Stimulated activated CD8-positive, alpha-beta memory T cell treated with anti-CD3 and anti-CD28 coated beads, Interleukin-12 subunit alpha, Interleukin-12 subunit beta, amount 100 ng/mL, for 4 hours (primary cell): Measurements from ENCODE around the gene MAP3K13.
A peak's percentile ranks its signal among the peaks of the same experiment; 100 is the strongest.
"Not testable (repeated sequence)": the region's sequence is repeated elsewhere in the genome, so short reads cannot be mapped to it uniquely, and the experiment has no call there.

ENCODE experiments used
- DNase-seq: peaks from one replicate; pipeline ENCODE4 v3.0.0-alpha.2; 2020; ENCODE audit warnings: low read depth

MAP3K13 gene

DNA sequence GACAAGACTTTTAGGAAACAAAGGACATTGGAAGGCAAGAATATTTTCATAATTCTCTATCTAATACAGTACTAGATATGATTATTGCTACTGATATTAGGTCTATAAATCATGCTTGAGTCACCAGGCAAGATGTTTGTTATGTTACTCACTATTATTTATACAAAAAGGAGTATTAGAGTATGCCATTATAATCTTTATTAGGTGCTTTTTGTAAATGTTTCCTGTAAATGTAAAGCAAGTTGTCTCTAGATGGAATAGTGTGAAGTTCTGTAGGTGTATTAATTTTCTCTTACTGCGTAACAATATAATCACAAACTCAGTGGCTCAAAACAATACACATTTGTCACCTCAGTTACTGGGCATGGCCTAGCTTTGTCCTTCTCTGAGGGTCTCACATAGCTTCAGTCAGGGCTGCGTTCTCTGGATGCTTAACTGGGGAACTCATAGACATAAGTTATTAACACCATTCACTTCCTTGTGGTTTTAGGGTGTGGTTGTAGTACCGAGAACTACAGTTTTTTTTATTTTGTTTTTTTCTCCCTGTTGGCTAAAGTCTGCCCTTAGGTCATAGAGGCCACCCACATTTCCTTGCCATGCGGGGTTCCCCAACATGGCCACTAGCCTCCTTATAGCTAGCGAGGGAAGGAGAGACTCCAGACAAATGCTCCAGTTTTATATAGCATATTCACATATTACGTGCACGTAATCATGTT is 20.3 kb upstream of the MAP3K13 start:
- no peak for DNase-seq

DNA sequence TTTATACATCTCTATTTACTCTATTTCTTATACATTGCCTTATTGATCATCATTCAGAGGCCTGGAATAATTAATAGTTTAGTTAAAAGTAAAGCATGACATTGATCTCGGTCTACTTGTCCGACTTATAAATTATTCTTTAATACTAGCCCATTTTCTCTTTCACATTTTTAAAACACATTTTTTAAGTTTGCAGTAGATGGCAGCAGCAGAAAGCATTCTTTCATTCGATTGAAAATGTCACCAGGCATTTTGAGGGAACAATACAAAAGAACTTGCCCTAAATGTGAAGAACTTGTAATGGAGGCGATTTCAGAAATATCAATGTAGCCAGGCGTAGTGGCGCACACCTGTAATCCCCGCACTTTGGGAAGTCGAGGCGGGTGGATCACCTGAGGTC is 15.5 kb upstream of the MAP3K13 start:
- DNase-seq, result no peak

DNA sequence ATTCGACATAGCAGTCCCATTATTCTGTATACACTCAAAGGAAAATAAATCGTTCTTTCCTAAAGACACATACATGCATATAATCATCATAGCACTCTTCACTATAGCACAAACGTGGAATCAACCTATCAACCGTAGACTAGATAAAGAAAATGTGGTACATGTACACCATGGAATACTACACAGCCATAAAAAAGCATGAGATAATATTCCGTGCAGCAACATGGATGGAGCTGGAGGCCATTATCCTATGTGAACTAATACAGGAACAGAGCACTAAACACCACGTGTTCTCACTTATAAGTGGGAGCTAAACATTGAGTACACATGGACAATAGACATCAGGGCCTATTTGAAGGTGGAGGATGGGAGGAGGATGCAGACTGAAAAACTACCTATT is 12.1 kb upstream of the MAP3K13 start:
- no peak for DNase-seq

DNA sequence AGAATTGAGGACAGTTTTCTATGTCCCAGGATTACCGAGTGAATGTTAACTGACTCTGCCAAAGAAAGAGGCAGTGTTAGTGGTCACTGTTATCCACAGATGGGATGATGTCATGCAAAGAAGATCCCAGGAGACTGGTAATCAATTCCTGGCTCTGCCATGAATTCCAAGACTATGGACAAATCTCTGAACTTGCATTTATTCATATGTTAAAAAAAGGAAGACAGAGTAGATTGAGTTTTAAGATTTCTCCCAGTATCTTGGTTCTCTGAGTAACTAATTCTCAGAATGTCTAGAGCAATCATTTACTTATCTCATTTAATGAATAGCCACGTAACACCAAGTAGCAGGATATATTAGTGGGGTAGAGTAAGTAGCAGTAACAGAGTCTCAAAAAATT is 11.5 kb upstream of the MAP3K13 start:
- DNase-seq, result no peak

DNA sequence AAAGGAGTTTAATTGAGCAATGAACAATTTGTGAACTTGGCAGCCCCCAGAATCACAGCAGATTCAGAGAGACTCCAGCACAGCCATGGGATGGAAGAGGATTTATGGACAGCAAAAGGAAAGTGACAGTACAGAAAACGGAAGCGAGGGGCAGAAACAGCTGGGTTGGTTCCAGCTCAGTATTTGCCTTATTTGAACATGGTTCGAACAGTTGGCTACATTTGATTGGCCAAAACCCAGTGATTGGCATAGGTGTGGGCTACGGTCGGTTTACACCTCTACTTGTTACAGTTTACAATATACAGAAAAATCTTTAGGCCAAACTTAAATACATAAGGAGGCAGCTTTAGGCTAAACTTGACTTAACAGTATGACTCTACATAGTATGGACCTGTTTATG is 9.7 kb upstream of the MAP3K13 start:
- DNase-seq, result no peak

DNA sequence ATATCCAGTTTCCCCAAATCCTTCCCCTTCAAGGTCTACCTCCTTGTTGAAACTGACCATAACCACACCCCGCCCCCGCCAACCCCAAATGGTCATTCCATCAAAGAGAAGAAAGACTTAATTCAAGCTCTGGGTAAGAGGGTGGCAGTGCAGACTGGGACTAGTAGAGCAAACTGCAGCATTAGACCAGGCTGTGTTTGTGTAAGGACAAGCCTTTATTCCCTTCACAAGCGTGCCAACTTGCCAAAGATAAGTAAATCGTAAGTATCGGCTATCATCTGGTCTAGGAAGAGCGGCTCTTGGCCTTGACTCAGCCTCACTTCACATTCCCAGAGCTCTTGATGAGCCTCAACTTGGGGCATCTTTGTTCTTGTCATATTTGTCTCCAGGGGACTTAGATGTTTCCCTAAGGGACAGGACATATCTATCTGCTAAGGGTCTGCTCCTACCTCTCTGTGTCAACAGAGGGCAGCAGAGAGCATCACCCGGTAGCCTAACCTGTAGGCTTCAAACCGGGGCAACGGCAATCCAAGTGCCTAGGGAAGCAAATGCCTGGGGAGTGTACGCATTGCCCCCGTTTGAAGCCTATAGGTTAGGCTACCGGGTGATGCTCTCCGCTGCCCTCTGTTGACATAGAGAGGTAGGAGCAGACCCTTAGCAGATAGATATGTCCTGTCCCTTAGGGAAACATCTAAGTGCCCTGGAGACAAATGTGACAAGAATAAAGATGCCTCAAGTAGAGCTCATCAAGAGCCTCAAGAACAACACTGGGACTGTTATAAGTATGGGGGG is 8.9 kb upstream of the MAP3K13 start:
- DNase-seq, result peak; percentile 17

DNA sequence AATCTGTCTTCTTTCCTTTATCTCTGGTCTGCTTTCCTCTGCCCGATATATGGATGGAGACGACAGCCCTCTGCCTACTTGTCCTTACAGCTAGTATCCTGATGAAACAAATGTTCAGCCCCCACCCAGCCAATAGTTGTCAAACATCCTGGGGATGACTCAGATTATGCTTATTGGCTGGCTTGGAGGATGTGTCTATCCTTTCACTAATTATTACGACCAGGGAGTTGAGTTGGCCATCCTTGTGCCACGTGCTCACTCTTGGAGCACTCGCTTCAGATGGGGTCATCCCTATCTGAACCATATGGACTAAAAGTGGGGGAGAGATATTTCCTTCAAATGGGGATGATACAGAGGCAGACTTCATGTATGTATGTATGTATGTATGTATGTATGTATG is 6.4 kb upstream of the MAP3K13 start:
- no peak for DNase-seq

DNA sequence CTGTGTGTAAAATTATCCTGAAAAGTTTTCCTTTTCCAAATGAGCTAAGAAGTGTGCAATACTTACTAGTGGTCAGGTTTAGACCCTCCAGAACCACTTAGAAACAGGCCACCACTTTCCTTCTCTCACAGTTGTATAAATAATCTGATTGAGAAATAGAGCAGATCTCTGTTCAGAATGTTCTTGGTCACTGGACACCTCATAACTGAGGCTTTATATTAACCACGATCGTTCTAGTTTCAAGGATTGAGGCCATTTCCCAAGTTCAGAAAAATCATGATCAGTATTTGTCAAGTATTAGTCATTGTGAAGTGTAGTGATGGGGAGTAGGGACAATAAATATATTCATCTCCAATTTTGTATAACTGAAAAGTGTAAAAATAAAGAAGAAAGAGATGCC is 1.0 kb upstream of the MAP3K13 start:
- DNase-seq, result no peak

DNA sequence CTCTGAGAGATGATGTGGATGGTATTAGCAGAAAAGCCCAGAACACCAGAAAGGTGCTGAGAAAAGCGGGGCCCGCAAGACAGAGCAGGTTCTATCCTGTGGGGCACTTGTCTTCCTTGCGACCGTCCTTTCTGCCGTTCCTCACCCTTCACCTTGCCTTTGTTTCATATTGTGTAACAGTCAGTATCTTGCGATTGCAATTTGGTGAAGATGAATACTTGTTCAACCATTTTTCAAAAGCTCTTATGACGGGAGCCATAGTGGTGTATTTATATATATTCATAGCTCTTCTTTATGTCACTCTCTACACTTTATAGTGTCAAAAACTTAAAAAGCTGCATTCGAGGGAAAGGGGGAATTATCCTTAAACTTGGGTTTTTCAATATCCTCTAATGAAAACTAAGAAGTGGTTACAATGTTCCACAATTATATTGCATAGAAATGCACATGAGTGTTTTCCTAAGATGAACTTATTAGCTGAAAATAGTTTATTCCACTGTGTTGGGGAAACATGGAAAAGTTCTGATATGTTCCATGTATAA is 797 bp downstream of the MAP3K13 start:
- no peak for DNase-seq

DNA sequence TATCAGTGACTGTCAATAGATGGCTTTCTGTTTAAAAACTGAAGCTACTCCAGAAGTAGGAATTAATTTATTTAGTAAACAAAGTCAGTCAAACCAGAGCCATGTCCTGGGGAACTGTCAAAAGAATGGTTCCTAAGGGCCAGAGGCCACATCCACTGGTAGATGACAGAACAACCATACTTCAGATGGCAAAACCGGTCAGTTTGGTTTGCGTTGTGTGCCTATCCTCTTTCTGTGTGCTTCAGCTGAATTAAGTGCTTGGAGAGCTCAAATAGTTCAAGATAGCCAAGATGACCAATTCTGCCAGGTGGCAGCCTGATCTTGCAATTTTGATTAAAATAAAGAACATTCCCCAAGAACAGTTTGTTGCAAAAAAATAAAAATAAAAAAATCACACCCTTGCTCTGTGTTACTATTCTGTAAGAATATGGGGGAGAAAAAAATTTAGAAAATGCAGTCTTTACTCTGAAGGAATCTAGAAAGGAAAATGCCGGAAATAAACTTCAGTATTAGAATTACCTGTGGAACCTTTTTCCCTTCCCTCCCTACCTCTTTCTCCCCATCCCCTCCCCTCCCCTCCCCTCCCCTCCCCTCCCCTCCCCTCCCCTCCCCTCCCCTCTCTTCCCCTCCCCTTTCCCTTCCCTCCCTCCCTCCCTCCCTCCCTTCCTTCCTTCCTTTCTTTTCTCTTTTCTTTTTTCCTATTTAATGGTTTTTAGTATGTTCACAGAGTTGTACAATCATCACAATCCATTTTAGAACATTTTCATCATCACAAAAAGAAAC is 2.5 kb downstream of the MAP3K13 start:
- no peak for DNase-seq

DNA sequence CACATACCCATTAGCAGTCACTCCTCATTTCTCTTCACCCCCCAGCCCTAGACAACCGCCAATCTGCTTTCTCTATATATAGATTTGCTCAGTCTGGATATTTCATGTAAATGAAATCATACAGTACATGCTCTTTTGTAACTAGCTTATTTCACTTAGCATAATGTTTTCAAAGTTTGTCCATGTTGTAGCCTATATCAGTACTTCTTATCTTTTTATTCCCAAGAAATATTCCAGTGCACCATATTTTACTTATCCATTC is 3.1 kb downstream of the MAP3K13 start:
- no peak for DNase-seq

DNA sequence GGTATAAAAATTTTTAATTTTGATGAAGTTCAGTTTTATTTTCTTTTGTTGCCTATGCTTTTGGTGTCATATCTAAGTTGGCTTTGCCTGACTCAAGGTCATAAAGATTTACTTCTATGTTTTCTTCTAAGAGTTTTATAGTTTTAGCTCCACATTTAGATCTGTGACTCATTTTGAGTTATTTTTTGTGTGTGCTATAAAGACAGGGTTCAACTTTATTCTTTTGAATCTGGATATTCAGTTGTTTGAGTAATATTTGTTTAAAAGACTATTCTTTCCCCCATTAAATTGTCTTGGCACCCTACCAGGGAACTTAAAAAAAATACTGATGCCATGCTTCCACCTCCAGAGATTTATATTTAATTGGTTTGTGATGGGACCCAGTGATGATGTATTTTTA is 4.0 kb downstream of the MAP3K13 start:
- DNase-seq, result no peak

DNA sequence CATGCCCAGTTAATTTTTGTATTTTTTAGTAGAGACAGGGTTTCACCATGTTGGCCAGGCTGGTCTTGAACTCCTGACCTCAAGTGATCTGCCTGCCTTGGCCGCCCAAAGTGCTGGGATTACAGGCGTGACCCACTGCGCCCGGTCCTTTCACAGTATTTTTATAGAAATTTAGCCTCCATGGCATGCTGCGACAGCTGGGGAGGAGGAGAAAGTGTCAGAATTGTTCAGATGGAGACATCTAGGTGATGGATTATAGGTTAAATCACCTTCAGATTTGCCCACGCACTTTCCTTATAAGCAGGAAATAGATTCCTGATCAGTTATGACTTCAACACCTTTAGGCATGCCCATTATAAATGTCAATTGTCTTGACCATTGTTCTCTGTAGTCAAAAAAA is 7.4 kb downstream of the MAP3K13 start:
- not testable (repeated sequence) for DNase-seq

DNA sequence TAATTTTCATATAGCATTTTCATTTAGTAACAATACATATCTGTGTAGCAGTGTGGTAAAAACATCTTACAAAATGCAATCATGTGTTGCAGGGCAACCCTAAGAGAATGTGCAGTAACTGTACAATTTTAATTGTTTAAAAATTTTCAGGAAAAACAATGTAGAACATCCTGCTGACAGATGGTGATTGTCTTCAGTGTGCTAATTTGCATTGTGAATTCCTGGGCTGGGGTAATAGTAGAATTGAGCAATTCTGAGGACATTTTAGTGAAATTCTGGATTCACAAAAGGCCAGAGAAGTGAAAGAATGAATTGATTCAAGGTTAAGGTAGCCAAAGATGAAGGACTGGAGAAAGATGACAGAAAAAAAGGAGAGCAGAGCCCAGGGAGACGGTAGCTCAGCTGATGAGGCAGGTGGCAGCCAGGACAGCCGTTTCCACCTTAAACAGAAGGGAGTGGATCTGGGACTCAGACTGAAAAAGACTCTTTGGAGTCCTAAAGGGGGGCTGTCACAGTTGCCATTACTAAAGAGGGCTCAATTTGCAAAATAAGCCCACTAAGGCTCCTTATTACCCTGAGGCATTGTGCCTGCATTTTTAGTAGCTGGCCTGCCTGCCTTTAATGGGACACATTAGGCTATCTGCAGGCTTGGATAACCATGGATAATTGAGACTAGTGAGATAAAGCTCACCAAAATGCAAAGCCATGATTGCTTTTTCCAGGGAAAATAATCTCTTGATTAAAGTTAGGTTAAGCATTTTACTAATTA is 8.6 kb downstream of the MAP3K13 start:
- no peak for DNase-seq

DNA sequence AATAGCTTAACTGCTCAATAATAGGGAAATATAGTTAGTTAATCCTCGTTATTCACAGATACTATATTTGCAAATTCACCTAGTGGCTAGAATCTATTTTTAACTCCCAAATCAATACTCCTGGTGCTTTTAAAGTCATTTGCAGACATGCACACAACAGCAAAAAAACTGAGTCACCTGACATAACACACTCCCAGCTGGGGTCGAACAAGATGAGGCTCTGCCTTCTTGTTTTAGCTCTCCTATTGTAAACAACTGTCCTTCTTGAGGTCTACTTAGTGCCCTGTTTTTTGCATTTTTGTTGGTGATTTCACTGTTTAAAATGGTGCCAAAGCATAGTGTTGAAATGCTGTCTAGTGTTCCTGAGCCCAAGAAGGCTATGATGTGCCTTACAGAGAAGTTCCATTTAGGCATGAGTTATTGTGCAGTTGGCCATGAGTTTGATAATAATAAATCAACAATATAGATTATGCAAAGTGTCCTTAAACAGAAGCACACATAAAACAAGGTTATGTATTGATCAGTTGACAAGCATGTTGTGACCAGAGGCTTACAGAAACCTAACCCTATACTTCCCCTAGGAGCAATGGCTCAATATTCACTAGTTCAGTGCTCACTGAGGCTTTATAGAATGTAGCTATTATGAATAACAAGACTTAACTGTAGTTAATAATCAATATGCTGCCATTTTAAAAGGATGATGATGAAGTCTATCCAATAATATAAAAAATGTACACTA is 18.6 kb downstream of the MAP3K13 start:
- DNase-seq, result no peak

DNA sequence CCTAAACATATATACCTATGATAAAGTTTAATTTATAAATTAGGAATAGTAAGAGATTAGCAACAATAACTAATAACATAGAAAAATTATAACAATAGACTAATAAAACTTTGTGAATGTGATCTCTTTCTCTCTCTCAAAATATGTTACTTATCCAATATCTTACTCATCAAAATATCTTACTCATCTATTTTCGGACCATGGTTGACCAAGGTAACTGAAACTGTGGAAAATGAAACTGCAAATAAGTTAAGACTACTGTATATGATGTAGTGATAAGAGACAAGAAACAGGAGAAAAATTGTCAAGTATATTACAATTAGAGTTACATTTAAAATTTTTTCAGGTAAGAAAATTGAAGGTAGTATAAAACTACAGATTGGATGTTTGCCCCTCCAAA is 19.2 kb downstream of the MAP3K13 start:
- DNase-seq, result no peak

DNA sequence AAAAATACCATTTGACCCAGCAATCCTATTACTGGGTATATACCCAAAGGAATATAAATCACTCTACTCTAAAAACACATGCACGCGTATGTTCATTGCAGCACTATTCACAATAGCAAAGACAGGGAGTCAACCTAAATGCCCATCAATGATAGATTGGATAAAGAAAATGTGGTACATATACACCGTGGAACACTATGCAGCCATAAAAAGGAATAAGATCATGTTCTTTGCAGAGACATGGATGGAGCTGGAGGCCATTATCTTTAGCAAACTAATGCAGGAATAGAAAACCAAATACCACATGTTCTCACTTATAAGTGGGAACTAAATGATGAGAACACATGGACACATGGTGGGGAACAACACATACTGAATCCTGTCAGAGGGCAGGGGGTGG is 23.6 kb downstream of the MAP3K13 start:
- not testable (repeated sequence) for DNase-seq

DNA sequence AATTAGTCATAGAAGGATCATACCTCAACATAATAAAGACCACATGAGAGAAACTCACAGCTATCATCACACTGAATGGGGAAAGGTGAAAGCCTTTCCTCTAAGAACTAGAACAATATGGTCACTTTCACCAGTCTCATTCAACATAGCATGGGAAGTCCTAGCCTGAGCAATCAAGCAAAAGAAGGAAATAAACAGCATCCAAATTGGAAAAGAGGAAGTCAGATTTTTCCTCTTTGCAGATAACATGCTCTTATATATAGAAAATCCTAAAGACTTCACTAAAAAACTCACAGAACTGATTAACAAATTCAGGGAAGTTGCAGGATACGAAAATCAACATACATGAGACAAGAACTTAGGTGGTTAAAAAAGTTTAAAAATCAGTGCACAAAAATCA is 24.7 kb downstream of the MAP3K13 start:
- no peak for DNase-seq

DNA sequence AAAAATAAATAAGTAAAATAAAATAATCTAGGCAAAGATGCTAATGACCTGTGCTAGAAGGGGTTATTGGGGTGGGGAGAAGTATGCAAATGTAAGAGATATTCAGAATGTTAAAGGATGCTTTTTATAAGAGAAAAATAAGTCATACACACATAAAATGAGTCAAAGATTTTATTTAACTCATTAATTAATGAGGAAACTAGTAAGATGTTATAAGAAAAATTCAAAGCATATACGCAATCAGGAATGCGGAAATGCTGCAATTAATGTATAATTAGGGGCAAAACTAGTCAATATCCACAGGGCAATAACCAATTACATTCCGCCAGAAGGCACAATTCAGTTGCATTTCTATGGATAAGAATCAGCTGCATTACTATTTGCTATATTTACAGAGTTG is 30.1 kb downstream of the MAP3K13 start:
- DNase-seq, result no peak

DNA sequence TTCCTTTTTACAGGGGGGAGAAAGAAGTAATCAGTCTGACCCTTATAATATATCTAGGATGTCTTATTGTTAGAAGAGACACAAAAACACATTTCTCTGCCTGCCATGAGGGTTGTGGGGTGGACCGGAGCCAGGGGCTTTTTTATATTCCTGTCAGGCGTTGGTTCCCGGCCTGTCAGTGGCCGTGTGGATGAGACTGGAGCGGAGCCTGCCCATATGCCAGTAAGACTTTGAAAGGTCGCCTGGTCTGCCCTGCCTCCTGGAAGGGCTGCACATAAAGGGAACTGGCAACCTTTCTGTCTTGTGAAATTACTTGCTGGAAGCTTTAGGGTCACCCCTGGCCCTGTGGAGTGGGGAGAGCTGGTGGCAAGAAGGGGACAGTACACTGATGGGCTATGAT is 34.7 kb downstream of the MAP3K13 start:
- DNase-seq, result no peak
